ENCODE results near the gene PTPRK.

Gene PTPRK

GRCh38 chr6:128179876-128180438 lies 340.4 kb downstream of the PTPRK start:
- no peak overlapping the region for H2AFZ ChIP-seq (ENCODE audit: low read length)
- no peaks in the 10 kb centered on the region for H3K79me1 ChIP-seq (ENCODE audit: low read depth, low read length)
- no peak overlapping the region for H3K27ac ChIP-seq (replicated peaks; ENCODE audit: low read length)
- no peak overlapping the region for H3K4me3 ChIP-seq (ENCODE audit: low read length in 2 of 2)
- H2BK120ac ChIP-seq (ENCODE audit: low read depth, low read length): no peak overlapping the region
- H2AK5ac ChIP-seq (ENCODE audit: low read depth, low read length): no peak overlapping the region
- H2BK12ac ChIP-seq (ENCODE audit: low read length): no peak overlapping the region
- no peak overlapping the region for H2BK15ac ChIP-seq (ENCODE audit: low read length)
- H3K36me3 ChIP-seq (replicated peaks in 1 of 2; ENCODE audit: control insufficient read depth in 2 of 2, insufficient read depth in 2 of 2, low read length in 2 of 2): peaks cover 0 to 20% of the 10 kb centered on the region in 2 donors
- H3K23ac ChIP-seq (ENCODE audit: low read depth, low read length, poor library complexity): no peak overlapping the region
- H3K4me2 ChIP-seq (ENCODE audit: insufficient read depth, low read length, poor library complexity, severe bottlenecking): no peak overlapping the region
- no peaks in the 10 kb centered on the region for H3K27me3 ChIP-seq (ENCODE audit: control insufficient read depth in 3 of 3, insufficient read depth in 3 of 3, low read depth in 1 of 3, low read length in 3 of 3)
- H3K9me3 ChIP-seq (replicated peaks in 1 of 2; ENCODE audit: control insufficient read depth in 2 of 2, insufficient read depth in 1 of 2, low read depth in 1 of 2, low read length in 2 of 2): no peaks in the 10 kb centered on the region
- no peak overlapping the region for H2BK5ac ChIP-seq (ENCODE audit: low read length)
- H3K9ac ChIP-seq (ENCODE audit: low read depth, low read length, poor library complexity): no peak overlapping the region
- H3K4ac ChIP-seq (ENCODE audit: low read length): no peak overlapping the region
- H3K18ac ChIP-seq (ENCODE audit: low read length): no peak overlapping the region
- H3K14ac ChIP-seq (ENCODE audit: low read length): no peak overlapping the region
- H4K91ac ChIP-seq (ENCODE audit: low read depth, low read length, poor library complexity): no peak overlapping the region
- no peaks in the 10 kb centered on the region for H3K4me1 ChIP-seq (ENCODE audit: control insufficient read depth in 2 of 2, insufficient read depth in 1 of 2, low read depth in 1 of 2, low read length in 2 of 2)
- no peak overlapping the region for H4K8ac ChIP-seq (ENCODE audit: low read depth, low read length)
- no peak for DNase-seq (ENCODE audit: low spot score)

- Histone ChIP-seq H4K91ac (ENCODE audit: low read depth, low read length, poor library complexity) (no peak overlapping the region), H3K36me3 (replicated peaks in 1 of 2; ENCODE audit: control insufficient read depth in 2 of 2, insufficient read depth in 2 of 2, low read length in 2 of 2) (no peaks in the 10 kb centered on the region), H2BK12ac (ENCODE audit: low read length) (no peak overlapping the region), H3K23ac (ENCODE audit: low read depth, low read length, poor library complexity) (no peak overlapping the region), H3K79me1 (ENCODE audit: low read depth, low read length) (no peaks in the 10 kb centered on the region), H3K9ac (ENCODE audit: low read depth, low read length, poor library complexity) (no peak overlapping the region), H3K4me1 (ENCODE audit: control insufficient read depth in 2 of 2, insufficient read depth in 1 of 2, low read depth in 1 of 2, low read length in 2 of 2) (no peaks in the 10 kb centered on the region), H2BK120ac (ENCODE audit: low read depth, low read length) (no peak overlapping the region), H2AK5ac (ENCODE audit: low read depth, low read length) (no peak overlapping the region), H4K8ac (ENCODE audit: low read depth, low read length) (no peak overlapping the region), H3K18ac (ENCODE audit: low read length) (no peak overlapping the region), H3K27me3 (ENCODE audit: control insufficient read depth in 3 of 3, insufficient read depth in 3 of 3, low read depth in 1 of 3, low read length in 3 of 3) (no peaks in the 10 kb centered on the region), H3K4me2 (ENCODE audit: insufficient read depth, low read length, poor library complexity, severe bottlenecking) (no peak overlapping the region), H2BK15ac (ENCODE audit: low read length) (no peak overlapping the region), H3K4me3 (ENCODE audit: low read length in 2 of 2) (no peak overlapping the region), H3K9me3 (replicated peaks in 1 of 2; ENCODE audit: control insufficient read depth in 2 of 2, insufficient read depth in 1 of 2, low read depth in 1 of 2, low read length in 2 of 2) (no peaks in the 10 kb centered on the region), H2BK5ac (ENCODE audit: low read length) (no peak overlapping the region), H2AFZ (ENCODE audit: low read length) (no peak overlapping the region), H3K4ac (ENCODE audit: low read length) (no peak overlapping the region), H3K27ac (replicated peaks; ENCODE audit: low read length) (no peak overlapping the region), H3K14ac (ENCODE audit: low read length) (no peak overlapping the region)
- no peak for DNase-seq (ENCODE audit: low spot score)
Measured at GRCh38 chr6:128174724-128175123, 345.7 kb downstream of the PTPRK start.

GRCh38 chr6:128172752-128173682 lies 347.4 kb downstream of the PTPRK start:
- H4K91ac ChIP-seq (ENCODE audit: low read depth, low read length, poor library complexity): no peak overlapping the region
- H3K4me3 ChIP-seq (ENCODE audit: low read length in 2 of 2): no peak overlapping the region
- no peaks in the 10 kb centered on the region for H3K9me3 ChIP-seq (replicated peaks in 1 of 2; ENCODE audit: control insufficient read depth in 2 of 2, insufficient read depth in 1 of 2, low read depth in 1 of 2, low read length in 2 of 2)
- H3K4me1 ChIP-seq (ENCODE audit: control insufficient read depth in 2 of 2, insufficient read depth in 1 of 2, low read depth in 1 of 2, low read length in 2 of 2): no peaks in the 10 kb centered on the region
- no peak overlapping the region for H2AFZ ChIP-seq (ENCODE audit: low read length)
- no peaks in the 10 kb centered on the region for H3K36me3 ChIP-seq (replicated peaks in 1 of 2; ENCODE audit: control insufficient read depth in 2 of 2, insufficient read depth in 2 of 2, low read length in 2 of 2)
- no peak overlapping the region for H2AK5ac ChIP-seq (ENCODE audit: low read depth, low read length)
- no peak overlapping the region for H3K18ac ChIP-seq (ENCODE audit: low read length)
- H3K23ac ChIP-seq (ENCODE audit: low read depth, low read length, poor library complexity): no peak overlapping the region
- H3K4me2 ChIP-seq (ENCODE audit: insufficient read depth, low read length, poor library complexity, severe bottlenecking): no peak overlapping the region
- no peak overlapping the region for H2BK120ac ChIP-seq (ENCODE audit: low read depth, low read length)
- no peaks in the 10 kb centered on the region for H3K79me1 ChIP-seq (ENCODE audit: low read depth, low read length)
- H3K9ac ChIP-seq (ENCODE audit: low read depth, low read length, poor library complexity): no peak overlapping the region
- no peak overlapping the region for H2BK12ac ChIP-seq (ENCODE audit: low read length)
- no peak overlapping the region for H3K27ac ChIP-seq (replicated peaks; ENCODE audit: low read length)
- no peak overlapping the region for H3K14ac ChIP-seq (ENCODE audit: low read length)
- no peaks in the 10 kb centered on the region for H3K27me3 ChIP-seq (ENCODE audit: control insufficient read depth in 3 of 3, insufficient read depth in 3 of 3, low read depth in 1 of 3, low read length in 3 of 3)
- H3K4ac ChIP-seq (ENCODE audit: low read length): no peak overlapping the region
- H4K8ac ChIP-seq (ENCODE audit: low read depth, low read length): peak overlapping the region; percentile 72
- no peak overlapping the region for H2BK5ac ChIP-seq (ENCODE audit: low read length)
- H2BK15ac ChIP-seq (ENCODE audit: low read length): no peak overlapping the region
- DNase-seq (ENCODE audit: low spot score): no peak
- WGBS, 2 donors (ENCODE audit: extremely low coverage in 2 of 2, insufficient read length in 2 of 2, insufficient replicate concordance in 1 of 2): no CpG with 5 or more reads among the region's 4 CpGs

DNA sequence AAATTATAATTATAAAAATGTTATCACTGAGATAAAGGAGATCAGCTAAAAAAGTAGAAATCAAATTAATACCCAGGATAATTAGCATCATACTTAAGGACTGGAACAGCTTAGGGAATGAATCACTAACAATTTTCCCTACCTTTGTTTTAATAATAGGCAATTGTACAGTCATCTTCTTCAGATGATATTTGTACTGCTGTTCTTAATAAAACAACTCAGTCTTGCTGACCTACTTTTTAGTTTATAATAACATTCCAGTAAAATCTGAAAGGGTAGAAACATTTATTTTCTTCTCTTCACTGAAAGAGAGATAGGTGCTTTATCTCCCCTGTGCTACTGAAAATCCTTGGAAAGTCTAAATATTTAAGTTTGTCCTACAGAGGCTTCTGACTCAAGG lies 348.3 kb downstream of the PTPRK start:
- Histone ChIP-seq H3K27ac (replicated peaks; ENCODE audit: low read length) (no peak overlapping the region), H2BK12ac (ENCODE audit: low read length) (no peak overlapping the region), H2BK15ac (ENCODE audit: low read length) (no peak overlapping the region), H3K27me3 (ENCODE audit: control insufficient read depth in 3 of 3, insufficient read depth in 3 of 3, low read depth in 1 of 3, low read length in 3 of 3) (no peaks in the 10 kb centered on the region), H2BK5ac (ENCODE audit: low read length) (no peak overlapping the region), H3K79me1 (ENCODE audit: low read depth, low read length) (no peaks in the 10 kb centered on the region), H3K9me3 (replicated peaks in 1 of 2; ENCODE audit: control insufficient read depth in 2 of 2, insufficient read depth in 1 of 2, low read depth in 1 of 2, low read length in 2 of 2) (no peaks in the 10 kb centered on the region), H3K36me3 (replicated peaks in 1 of 2; ENCODE audit: control insufficient read depth in 2 of 2, insufficient read depth in 2 of 2, low read length in 2 of 2) (no peaks in the 10 kb centered on the region), H3K4ac (ENCODE audit: low read length) (no peak overlapping the region), H3K14ac (ENCODE audit: low read length) (no peak overlapping the region), H4K91ac (ENCODE audit: low read depth, low read length, poor library complexity) (no peak overlapping the region), H3K23ac (ENCODE audit: low read depth, low read length, poor library complexity) (no peak overlapping the region), H3K4me1 (ENCODE audit: control insufficient read depth in 2 of 2, insufficient read depth in 1 of 2, low read depth in 1 of 2, low read length in 2 of 2) (no peaks in the 10 kb centered on the region), H2BK120ac (ENCODE audit: low read depth, low read length) (no peak overlapping the region), H3K18ac (ENCODE audit: low read length) (no peak overlapping the region), H2AFZ (ENCODE audit: low read length) (no peak overlapping the region), H3K4me3 (ENCODE audit: low read length in 2 of 2) (no peak overlapping the region), H2AK5ac (ENCODE audit: low read depth, low read length) (no peak overlapping the region), H4K8ac (ENCODE audit: low read depth, low read length) (no peak overlapping the region), H3K9ac (ENCODE audit: low read depth, low read length, poor library complexity) (no peak overlapping the region), H3K4me2 (ENCODE audit: insufficient read depth, low read length, poor library complexity, severe bottlenecking) (no peak overlapping the region)
- no peak for DNase-seq (ENCODE audit: low spot score)
